Measurements from ENCODE around the gene RERE.

RERE gene

DNA sequence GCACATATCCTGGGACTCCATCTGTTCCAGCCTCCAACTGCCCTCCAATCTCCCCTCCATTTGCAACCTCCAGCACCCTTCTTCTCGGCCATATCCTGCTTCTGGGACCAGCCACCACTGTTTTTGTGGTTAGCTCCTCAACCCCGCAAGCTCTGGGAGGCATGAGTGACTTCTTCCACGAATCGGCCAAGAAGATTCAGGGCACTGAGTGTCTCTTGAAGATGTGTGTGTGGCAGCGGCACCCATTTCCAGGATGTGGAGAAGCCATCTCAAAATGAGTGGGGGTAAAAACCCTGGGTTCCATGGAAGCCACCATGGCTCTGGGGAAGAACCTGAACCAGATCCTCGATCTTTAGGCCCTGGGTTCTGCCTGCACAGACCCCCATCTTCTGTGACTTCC, 304.9 kb downstream of the RERE start:
- ChIA-PET POLR2A (no interaction called here), CTCF (interaction anchor here (0.6 kb wide), 1 partner anchor 1591 kb away, joined by 3 read pairs; no protein-coding TSS in a partner anchor)
- Histone ChIP-seq H3K4me1 (ENCODE audit: control insufficient read depth, insufficient read depth, low read length) (peaks cover 9% of the 10 kb centered on the region; the same call in 1 of the 2 replicates), H3K36me3 (ENCODE audit: control insufficient read depth in 2 of 2, insufficient read depth in 1 of 2, low read length in 2 of 2) (peaks cover 0 to 8% of the 10 kb centered on the region in 2 experiments; a peak in 2 of 3 replicates), H3K9me3 (ENCODE audit: control insufficient read depth, insufficient read depth, low read depth, low read length) (no peaks in the 10 kb centered on the region), H3K4me3 (ENCODE audit: low read depth, low read length) (no peak overlapping the region), H3K27ac (ENCODE audit: extremely low read depth, low read depth, low read length) (no peak overlapping the region)
- TF ChIP-seq ZNF529 (tag by site-specific recombination; IDR thresholded peaks at IDR 0.05; ENCODE audit: insufficient replicate concordance) (no peak), ZNF274 (IDR thresholded peaks at IDR 0.05; ENCODE audit: low read length) (no peak), ZNF274 (tag by site-specific recombination; IDR thresholded peaks at IDR 0.05; ENCODE audit: borderline replicate concordance) (no peak), KLF9 (tag by site-specific recombination; IDR thresholded peaks at IDR 0.05; ENCODE audit: low read depth) (no peak), ZNF169 (tag by site-specific recombination; IDR thresholded peaks at IDR 0.05) (no peak), ZNF585B (tag by site-specific recombination; IDR thresholded peaks at IDR 0.05) (no peak), ZSCAN23 (tag by site-specific recombination; IDR thresholded peaks at IDR 0.05) (no peak), TSHZ1 (tag by site-specific recombination; IDR thresholded peaks at IDR 0.05; ENCODE audit: borderline replicate concordance) (no peak), PRDM1 (tag by site-specific recombination; IDR thresholded peaks at IDR 0.05) (no peak), ZNF175 (tag by site-specific recombination; IDR thresholded peaks at IDR 0.05) (no peak), ZNF610 (tag by site-specific recombination; IDR thresholded peaks at IDR 0.05; ENCODE audit: borderline replicate concordance) (no peak), ZNF530 (tag by site-specific recombination; IDR thresholded peaks at IDR 0.05; ENCODE audit: low read depth) (no peak), ZNF514 (tag by site-specific recombination; IDR thresholded peaks at IDR 0.05) (no peak)
- TF ChIP-seq, protein P1, sequence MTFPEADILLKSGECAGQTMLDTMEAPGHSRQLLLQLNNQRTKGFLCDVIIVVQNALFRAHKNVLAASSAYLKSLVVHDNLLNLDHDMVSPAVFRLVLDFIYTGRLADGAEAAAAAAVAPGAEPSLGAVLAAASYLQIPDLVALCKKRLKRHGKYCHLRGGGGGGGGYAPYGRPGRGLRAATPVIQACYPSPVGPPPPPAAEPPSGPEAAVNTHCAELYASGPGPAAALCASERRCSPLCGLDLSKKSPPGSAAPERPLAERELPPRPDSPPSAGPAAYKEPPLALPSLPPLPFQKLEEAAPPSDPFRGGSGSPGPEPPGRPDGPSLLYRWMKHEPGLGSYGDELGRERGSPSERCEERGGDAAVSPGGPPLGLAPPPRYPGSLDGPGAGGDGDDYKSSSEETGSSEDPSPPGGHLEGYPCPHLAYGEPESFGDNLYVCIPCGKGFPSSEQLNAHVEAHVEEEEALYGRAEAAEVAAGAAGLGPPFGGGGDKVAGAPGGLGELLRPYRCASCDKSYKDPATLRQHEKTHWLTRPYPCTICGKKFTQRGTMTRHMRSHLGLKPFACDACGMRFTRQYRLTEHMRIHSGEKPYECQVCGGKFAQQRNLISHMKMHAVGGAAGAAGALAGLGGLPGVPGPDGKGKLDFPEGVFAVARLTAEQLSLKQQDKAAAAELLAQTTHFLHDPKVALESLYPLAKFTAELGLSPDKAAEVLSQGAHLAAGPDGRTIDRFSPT (tag by site-specific recombination; IDR thresholded peaks at IDR 0.05), result no peak

DNA sequence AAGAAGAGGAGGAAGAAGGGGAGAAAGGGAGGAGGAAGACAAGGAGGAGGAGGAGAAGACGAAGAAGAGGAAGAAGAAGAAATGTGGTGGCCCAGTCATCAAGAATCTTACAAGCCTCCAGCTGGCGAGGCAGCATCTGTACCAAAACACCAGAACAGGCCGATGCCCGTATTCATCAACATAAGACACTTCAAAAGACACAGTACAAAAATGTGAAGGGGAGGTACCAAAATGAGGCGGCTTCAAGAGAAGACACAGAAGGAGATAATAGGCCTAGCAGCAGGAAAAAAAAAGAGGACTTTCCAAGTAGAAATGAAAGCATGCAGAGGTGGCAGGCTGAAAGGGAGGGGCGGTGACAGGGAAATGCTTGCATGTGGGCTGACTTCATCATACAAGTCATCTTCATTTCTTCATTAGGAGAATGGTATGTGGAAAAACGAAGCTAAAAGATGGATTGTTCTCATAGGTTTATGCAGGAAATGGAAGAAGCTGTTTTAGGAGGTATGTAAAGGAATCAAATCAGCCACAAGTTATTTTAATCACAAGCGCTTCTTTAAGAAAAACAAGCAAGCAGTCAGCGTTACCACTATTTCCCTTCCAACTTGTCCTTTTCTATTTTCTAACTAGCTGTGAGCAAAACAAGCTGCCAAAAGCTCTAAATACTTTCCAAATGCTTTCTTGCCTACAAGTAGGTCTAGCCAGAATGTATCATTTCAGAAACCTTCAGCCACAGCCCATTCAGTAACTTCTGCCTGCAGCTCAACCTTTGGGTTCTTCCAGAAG, 307.2 kb downstream of the RERE start:
- Histone ChIP-seq H3K27ac (ENCODE audit: extremely low read depth, low read depth, low read length) (no peak overlapping the region), H3K36me3 (ENCODE audit: control insufficient read depth in 2 of 2, insufficient read depth in 1 of 2, low read length in 2 of 2) (peaks cover 3 to 14% of the 10 kb centered on the region in 2 experiments; a peak in 2 of 3 replicates), H3K4me1 (ENCODE audit: control insufficient read depth, insufficient read depth, low read length) (no peaks in the 10 kb centered on the region), H3K4me3 (ENCODE audit: low read depth, low read length) (no peak overlapping the region), H3K9me3 (ENCODE audit: control insufficient read depth, insufficient read depth, low read depth, low read length) (no peaks in the 10 kb centered on the region)
- ChIA-PET CTCF (interaction anchor here (0.6 to 0.7 kb wide), 2 partner anchors 303 to 356 kb away, joined by 3 to 4 read pairs; no protein-coding TSS in a partner anchor), POLR2A (interaction anchor here (0.7 to 0.8 kb wide), 2 partner anchors 13 to 15 kb away, joined by 3 to 4 read pairs; no protein-coding TSS in a partner anchor)
- no peak for TF ChIP-seq ZFP3 (tag by site-specific recombination; IDR thresholded peaks at IDR 0.05; ENCODE audit: low read depth)
- TF ChIP-seq, protein P2, sequence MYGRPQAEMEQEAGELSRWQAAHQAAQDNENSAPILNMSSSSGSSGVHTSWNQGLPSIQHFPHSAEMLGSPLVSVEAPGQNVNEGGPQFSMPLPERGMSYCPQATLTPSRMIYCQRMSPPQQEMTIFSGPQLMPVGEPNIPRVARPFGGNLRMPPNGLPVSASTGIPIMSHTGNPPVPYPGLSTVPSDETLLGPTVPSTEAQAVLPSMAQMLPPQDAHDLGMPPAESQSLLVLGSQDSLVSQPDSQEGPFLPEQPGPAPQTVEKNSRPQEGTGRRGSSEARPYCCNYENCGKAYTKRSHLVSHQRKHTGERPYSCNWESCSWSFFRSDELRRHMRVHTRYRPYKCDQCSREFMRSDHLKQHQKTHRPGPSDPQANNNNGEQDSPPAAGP (tag by site-specific recombination; IDR thresholded peaks at IDR 0.05), result no peak
- TF ChIP-seq ZFP69B (tag by site-specific recombination; IDR thresholded peaks at IDR 0.05), result no peak
- TF ChIP-seq TCF7L2 (IDR thresholded peaks at IDR 0.05; ENCODE audit: borderline replicate concordance, low read depth, low read length), result no peak
- no peak for TF ChIP-seq ZNF302 (tag by site-specific recombination; IDR thresholded peaks at IDR 0.05; ENCODE audit: low read depth)
- TF ChIP-seq ZNF830 (tag by site-specific recombination; IDR thresholded peaks at IDR 0.05; ENCODE audit: low read depth), result no peak
- TF ChIP-seq ZBTB44 (tag by site-specific recombination; IDR thresholded peaks at IDR 0.05), result no peak
- TF ChIP-seq ZBTB10 (tag by site-specific recombination; IDR thresholded peaks at IDR 0.05), result no peak
- peak; percentile 57 for TF ChIP-seq PRDM1 (tag by site-specific recombination; IDR thresholded peaks at IDR 0.05)

All from HEK293 (cell line).